Measurements from ENCODE around the gene SLC44A3.

Gene SLC44A3

DNA sequence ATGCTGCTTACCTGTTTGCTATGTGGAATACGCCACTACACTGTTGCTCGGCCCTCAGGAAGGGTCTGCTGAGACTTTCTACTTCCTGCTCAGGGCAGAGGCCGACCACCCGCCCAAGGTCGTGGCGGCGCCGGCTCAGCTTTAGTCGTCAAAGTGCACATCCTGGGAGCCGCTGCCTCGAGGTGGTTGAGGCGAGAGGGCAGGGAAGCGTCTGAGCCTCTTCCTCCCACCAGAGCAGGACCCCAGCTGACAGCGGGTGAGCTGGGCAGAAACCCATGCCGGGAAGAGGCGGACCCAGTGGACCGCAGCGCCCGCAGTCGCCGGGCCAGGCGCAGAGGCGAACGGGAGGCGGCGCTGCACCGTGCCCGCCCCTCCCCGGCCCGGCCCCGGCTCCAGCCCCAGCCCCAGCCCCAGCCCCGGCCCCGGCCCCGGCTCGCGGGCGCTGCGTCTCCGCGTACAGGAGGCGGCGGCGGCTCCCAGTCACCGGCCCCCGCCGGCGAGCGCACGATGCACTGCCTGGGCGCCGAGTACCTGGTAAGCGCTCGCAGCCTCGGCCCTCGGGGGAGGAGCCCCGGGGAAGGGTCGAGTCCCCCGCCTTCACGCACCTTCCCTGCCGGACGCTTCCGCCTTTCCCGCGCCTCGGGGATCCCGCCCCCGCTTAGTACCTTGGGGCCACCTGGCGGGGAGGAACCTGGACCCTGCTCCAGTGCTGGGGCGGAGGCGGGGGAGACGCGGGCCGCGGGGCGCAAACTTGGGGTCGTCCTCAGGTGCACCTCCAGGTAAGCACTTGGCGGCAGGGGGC lies at the start of gene SLC44A3:
TSS of gene SLC44A3 (plus strand) at position 413 of the 802 bp plus-strand sequence. CDS start at position 508, 95 bp downstream.
- no peak for DNase-seq

DNA sequence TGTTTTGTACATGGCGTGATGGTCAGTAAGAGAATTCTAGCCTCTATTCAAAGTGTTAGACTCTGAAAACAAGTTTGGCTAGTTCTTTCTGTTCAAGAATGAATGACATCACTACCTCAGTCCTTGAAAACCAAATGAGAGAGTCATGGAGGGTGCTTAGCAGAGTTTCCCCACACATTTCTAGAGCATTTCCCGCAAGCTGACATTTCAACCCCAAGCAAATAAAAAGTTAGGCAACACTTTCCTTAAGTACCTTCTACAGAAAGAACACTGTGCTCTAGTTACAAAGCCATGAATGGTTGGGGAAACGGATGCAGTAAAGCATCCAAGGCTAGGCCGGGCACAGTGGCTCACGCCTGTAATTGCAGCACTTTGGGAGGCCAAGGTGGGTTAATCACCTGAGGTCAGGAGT lies 47.9 kb upstream of the SLC44A3 start:
- DNase-seq: no peak

DNA sequence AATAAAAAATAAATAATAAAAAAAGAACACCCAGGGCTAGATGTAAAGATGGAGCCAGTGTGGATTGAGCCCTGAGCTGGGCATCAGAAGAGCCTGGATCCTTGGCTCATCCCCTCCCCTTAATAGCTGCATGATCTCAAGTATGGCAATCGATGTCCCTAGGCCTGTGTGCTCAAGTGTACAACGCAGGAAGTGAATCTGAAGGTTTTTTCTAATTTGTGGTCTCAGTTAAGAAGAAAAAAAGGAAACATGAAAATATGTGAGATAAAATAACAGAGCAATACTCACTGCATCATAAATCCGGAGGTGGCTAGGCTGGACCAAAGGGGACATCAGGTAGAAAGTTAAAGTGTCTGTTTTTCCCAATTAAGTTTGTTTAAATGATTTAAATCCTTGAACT lies 47.3 kb upstream of the SLC44A3 start:
- no peak for DNase-seq

- no peak for DNase-seq
Measured at GRCh38 chr1:94773296-94773809, 46.8 kb upstream of the SLC44A3 start.

- no peak for DNase-seq
Measured at GRCh38 chr1:94773931-94774422, 46.2 kb upstream of the SLC44A3 start.

DNA sequence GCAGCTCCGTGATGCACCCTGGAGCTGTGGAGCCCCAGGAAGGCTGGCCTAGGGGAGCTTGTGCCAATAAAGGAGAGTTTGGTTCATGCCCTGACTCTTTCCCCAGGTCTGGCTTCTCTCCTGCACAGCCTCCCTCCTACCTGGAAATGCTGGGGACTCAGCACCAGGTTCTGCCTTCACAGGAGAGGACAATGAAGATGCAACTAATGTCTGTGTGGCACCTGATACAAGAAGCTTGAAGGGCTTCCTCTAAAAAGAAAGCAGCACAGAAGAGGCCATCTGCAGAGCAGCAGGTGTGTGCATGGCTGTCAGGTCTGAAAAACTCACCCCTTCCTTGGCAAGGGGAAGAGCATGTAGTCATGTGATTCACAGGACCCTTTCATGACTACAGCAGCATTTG lies 43.7 kb upstream of the SLC44A3 start:
- no peak for DNase-seq

- no peak for DNase-seq
Measured at GRCh38 chr1:94777281-94777680, 42.9 kb upstream of the SLC44A3 start.

GRCh38 chr1:94778808-94779207 lies 41.3 kb upstream of the SLC44A3 start:
- DNase-seq: no peak

- DNase-seq: no peak
Measured at GRCh38 chr1:94783342-94784189, 36.6 kb upstream of the SLC44A3 start.

DNA sequence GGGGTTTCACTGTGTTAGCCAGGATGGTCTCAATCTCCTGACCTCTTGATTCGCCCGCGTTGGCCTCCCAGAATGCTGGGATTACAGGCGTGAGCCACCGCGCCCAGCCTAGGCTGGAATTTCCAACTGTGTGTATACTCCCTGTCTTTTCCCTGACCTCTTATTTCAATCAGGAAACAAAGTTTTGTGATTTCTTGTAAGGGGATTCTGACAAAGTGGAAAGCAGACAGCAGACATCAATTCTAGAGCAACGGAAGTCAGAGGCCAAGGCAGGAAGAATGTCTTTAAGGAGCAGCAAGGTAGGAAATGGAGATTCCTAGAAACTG lies 36.0 kb upstream of the SLC44A3 start:
- DNase-seq: no peak

GRCh38 chr1:94787691-94788090 lies 32.5 kb upstream of the SLC44A3 start:
- no peak for DNase-seq

- no peak for DNase-seq
Measured at GRCh38 chr1:94790246-94790645, 29.9 kb upstream of the SLC44A3 start.

GRCh38 chr1:94790670-94791069 lies 29.5 kb upstream of the SLC44A3 start:
- no peak for DNase-seq

GRCh38 chr1:94792473-94793295 lies 27.5 kb upstream of the SLC44A3 start:
- no peak for DNase-seq

DNA sequence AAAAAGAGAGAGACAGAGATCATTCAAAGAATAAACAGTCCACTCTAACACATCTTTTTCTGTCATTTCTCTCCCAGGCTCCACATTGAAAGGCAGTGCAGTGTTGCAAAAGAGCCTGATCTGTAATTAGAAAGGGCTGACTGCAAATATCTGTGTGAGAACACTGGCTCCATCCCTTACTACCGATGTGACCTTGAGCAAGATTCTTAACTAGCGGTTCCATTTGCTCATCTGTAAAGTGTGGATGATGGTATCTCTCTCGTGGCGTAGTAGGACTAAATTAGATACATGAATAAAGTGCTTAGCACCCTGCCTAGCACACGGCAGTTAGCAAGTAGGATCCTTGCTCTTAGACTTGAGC lies 26.9 kb upstream of the SLC44A3 start:
- DNase-seq: no peak

DNA sequence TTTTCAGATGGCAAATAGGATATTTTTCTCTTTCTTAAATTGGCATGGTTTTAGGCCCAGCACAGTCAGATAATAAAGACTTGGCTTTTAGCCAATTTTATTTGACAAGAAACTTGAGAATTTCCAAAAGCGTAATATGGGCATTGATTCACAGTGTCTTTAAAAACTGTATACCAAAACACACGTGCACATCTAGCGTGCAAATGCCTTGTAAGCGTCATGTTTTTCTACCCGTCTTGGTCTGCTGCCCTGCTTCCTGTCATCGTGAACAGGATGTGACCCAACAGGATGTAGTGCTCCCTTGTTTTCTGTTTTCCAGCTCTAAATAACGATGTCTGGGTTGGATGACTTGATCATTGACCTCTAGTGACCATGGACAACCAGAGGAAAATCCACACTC lies 24.7 kb upstream of the SLC44A3 start:
- no peak for DNase-seq

DNA sequence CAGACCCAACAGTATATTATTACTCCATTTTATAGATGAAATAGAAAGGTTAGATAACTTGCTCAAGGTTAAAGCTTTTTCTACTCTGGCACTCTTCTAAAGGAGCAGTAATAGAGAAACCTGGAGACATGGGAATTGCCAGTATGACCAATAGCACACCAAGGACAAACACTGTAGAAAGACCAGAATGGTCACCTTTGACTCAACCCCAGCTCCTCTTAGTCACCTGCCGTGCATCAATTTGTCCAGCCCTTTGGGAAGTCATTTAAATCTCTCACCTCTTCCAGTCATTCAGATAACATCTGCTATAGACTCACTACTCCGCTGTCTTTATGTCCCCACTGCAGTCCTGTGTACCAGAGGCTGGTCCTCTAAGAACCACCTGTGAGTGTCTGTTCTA lies 23.9 kb upstream of the SLC44A3 start:
- DNase-seq: no peak

GRCh38 chr1:94797291-94797690 lies 22.9 kb upstream of the SLC44A3 start:
- DNase-seq: no peak

DNA sequence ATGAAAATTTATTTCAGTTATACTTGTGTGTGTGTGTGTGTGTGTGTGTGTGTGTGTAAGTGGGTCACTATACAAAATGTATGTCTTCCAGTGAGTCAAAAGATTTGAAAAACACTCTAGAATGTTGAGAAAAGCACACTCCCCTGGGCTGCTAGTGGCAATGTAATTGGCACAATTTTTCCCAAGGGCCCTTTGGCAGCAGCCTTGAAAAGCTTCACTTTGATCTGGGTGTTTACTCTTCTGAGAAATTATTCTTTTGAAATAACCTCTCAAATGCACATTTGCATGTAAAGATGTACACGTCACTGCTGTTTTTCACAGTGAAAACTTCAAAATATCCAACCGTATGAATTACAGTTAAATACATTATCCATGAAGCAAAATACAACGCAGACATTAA lies 22.1 kb upstream of the SLC44A3 start:
- no peak for DNase-seq

GRCh38 chr1:94798462-94798861 lies 21.7 kb upstream of the SLC44A3 start:
- DNase-seq: no peak

DNA sequence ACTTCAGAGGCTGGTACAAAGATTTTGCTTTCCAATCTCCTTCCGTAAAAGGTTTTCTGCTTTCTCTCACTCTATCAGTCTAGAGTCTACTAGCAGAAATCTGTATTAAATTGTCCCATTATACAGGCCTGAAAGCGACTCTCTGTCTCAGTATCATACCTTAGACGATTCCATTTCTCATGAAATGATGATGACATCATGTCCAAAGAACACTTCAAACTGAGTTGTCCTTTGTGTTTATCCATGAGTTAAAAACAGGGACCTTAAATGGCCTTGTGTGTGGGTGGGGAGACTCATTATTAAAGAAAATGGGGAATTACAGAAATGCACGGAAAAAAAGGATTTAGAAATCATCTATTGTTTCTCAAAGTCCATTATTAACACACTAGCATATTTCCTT lies 21.0 kb upstream of the SLC44A3 start:
- no peak for DNase-seq

DNA sequence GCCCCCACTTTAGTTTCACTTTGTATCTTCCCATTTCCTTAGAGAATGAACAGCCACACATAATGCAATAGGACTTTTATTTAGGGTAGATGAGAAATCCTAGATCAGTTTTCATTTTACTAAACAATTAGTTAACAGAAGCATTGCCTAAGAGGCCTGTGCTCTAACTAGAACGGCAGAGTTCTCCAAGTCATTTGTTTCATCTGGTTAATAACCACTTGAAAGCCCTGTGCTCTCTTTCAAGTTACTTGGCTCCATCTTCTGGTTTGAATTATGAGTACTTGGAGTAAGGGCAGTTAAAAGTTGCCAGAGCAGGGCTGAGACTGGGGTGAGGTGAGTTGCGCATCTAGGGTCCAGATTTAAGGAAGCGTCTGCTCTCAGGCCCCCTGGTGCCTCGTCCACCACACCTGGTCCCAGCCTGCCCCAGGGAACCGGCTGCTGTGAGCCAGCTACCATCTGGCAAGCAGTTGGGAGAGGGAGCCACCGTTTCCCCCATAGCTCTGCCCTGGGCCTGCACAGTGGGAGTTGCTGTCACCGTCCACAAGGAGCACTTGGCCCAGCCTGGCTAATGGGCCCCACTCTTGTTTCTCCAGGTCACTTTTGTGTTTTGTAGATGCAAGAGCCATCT lies 18.1 kb upstream of the SLC44A3 start:
- DNase-seq: peak; percentile 44

- no peak for DNase-seq
Measured at GRCh38 chr1:94803106-94803505, 17.1 kb upstream of the SLC44A3 start.

Measured in GDM1 (cell line).